HUES48 (cell line): ENCODE measurements around the gene MLC1.

Experiments
- H3K27ac ChIP-seq: one replicate; pipeline ENCODE4 v1.7.0; 2013; ENCODE audit warnings: low read depth, low read length, inconsistent platforms
- H3K27me3 ChIP-seq: 2 replicates; pipeline ENCODE4 v1.6.1; 2013; ENCODE audit warnings: mild to moderate bottlenecking, low read length; ENCODE audit not compliant: control insufficient read depth, insufficient read depth
- H3K36me3 ChIP-seq: 2 replicates; pipeline ENCODE4 v1.6.1; 2013; ENCODE audit warnings: low read length; ENCODE audit not compliant: control insufficient read depth, insufficient read depth
- H3K4me1 ChIP-seq: 2 replicates; pipeline ENCODE4 v1.6.1; 2013; ENCODE audit warnings: mild to moderate bottlenecking, low read length; ENCODE audit not compliant: control insufficient read depth, insufficient read depth
- H3K4me3 ChIP-seq: 2 replicates; pipeline ENCODE4 v1.5.1; 2013; ENCODE audit warnings: mild to moderate bottlenecking, low read depth, low read length
- H3K9ac ChIP-seq: 2 replicates; pipeline ENCODE4 v1.6.1; 2013; ENCODE audit warnings: mild to moderate bottlenecking, low read depth, low read length, moderate library complexity
- H3K9me3 ChIP-seq: 2 replicates; pipeline ENCODE4 v1.6.1; 2013; ENCODE audit warnings: low read length; ENCODE audit not compliant: control insufficient read depth, insufficient read depth

MLC1 gene

DNA sequence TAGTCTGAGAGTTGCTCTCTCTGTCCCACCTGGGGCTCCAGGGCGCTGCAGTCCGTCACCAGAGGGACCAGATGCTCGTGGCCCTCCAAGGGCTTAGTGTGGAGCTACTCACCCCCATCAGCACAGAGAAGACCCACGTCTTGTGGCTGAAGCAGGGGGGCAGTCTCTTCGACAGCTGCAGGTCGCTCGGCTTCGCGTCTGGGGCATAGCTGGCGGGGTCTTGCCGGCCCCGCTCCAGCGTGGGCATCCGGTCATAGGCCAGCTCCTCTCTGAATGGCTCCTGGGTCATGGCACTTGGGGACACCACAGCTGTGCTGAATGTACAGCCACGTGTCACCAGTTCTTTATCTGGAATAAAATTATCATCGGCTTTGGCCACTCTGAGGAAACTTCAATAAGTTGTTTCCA, 608 bp downstream of the MLC1 start:
- peaks cover 5% of the 10 kb centered on the region for H3K4me1 ChIP-seq
- no peak overlapping the region for H3K4me3 ChIP-seq
- H3K27me3 ChIP-seq, result no peaks in the 10 kb centered on the region
- H3K27ac ChIP-seq, result no peak overlapping the region
- H3K36me3 ChIP-seq, result no peaks in the 10 kb centered on the region
- no peaks in the 10 kb centered on the region for H3K9me3 ChIP-seq
- H3K9ac ChIP-seq, result no peak overlapping the region

GRCh38 chr22:50084080-50084477, 1.1 kb downstream of the MLC1 start:
- H3K4me1 ChIP-seq, result peaks cover 5% of the 10 kb centered on the region
- no peak overlapping the region for H3K9ac ChIP-seq
- no peaks in the 10 kb centered on the region for H3K36me3 ChIP-seq
- no peak overlapping the region for H3K27ac ChIP-seq
- H3K4me3 ChIP-seq, result no peak overlapping the region
- no peaks in the 10 kb centered on the region for H3K27me3 ChIP-seq
- H3K9me3 ChIP-seq, result no peaks in the 10 kb centered on the region

DNA sequence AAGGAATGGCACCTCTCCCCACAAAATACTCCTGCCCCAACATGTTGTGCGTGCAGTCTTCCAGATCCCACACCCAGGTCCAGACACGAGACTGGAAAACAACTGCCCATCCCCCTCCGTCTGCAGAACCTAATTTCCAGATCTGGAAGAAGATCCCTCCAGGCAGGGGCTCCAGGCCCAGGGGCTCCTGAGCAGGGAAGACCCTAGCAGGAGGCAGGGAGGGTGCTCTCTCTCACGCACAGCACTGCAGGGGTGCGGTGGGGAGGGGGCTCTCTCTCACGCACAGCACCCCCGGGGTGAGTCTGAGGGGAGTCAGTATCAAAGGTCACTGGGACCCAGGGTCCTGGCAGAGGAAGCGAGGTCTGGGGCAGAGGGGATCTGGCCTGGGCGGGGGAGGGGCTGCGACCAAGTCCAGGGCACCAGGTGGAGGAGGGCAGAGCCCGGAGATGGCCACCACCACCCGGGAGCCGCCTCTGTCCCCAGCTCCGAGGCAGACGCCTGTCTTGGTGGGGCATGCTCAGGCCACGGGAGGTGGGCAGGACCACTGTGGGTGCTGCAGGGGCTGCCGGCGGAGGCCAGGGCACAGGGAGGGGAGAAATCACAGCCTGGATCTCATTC, 1.7 kb downstream of the MLC1 start:
- H3K36me3 ChIP-seq, result no peaks in the 10 kb centered on the region
- no peak overlapping the region for H3K9ac ChIP-seq
- no peak overlapping the region for H3K4me3 ChIP-seq
- H3K27me3 ChIP-seq, result no peaks in the 10 kb centered on the region
- no peak overlapping the region for H3K27ac ChIP-seq
- peaks cover 5% of the 10 kb centered on the region for H3K4me1 ChIP-seq
- no peaks in the 10 kb centered on the region for H3K9me3 ChIP-seq

GRCh38 chr22:50082961-50083461, 2.2 kb downstream of the MLC1 start:
- H3K9ac ChIP-seq, result no peak overlapping the region
- H3K36me3 ChIP-seq, result no peaks in the 10 kb centered on the region
- H3K27me3 ChIP-seq, result no peaks in the 10 kb centered on the region
- no peak overlapping the region for H3K27ac ChIP-seq
- no peak overlapping the region for H3K4me3 ChIP-seq
- peaks cover 5% of the 10 kb centered on the region for H3K4me1 ChIP-seq
- H3K9me3 ChIP-seq, result no peaks in the 10 kb centered on the region

GRCh38 chr22:50082197-50082715, 3.0 kb downstream of the MLC1 start:
- Histone ChIP-seq H3K27ac (no peak overlapping the region), H3K4me1 (peaks cover 5% of the 10 kb centered on the region), H3K9me3 (no peaks in the 10 kb centered on the region), H3K9ac (no peak overlapping the region), H3K27me3 (no peaks in the 10 kb centered on the region), H3K36me3 (no peaks in the 10 kb centered on the region), H3K4me3 (no peak overlapping the region)

- H3K36me3 ChIP-seq, result no peaks in the 10 kb centered on the region
- H3K4me1 ChIP-seq, result peaks cover 5% of the 10 kb centered on the region
- no peak overlapping the region for H3K4me3 ChIP-seq
- H3K9ac ChIP-seq, result no peak overlapping the region
- no peaks in the 10 kb centered on the region for H3K27me3 ChIP-seq
- no peaks in the 10 kb centered on the region for H3K9me3 ChIP-seq
- no peak overlapping the region for H3K27ac ChIP-seq
These were observed 3.6 kb downstream of the MLC1 start for GRCh38 chr22:50081426-50082196.

DNA sequence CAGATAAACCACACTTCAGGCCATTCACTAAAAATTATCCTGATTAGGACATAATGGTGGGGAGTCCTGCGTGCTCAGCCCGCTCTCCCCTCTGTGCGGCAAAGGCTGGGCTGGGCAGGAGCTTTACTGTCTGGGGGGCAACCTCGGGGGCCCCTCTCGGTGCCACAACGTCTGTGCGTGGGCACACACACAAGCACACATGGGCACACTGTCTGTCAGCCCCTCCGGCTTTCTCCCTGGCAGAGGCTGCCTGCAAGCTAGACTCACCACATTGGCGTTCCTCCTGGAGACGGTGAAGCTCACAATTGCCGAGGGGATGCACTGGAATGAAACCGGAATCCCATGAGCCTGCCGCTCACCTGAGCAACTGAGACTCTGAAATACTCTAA, 5.2 kb downstream of the MLC1 start:
- H3K36me3 ChIP-seq, result no peaks in the 10 kb centered on the region
- no peaks in the 10 kb centered on the region for H3K27me3 ChIP-seq
- no peak overlapping the region for H3K4me3 ChIP-seq
- no peaks in the 10 kb centered on the region for H3K9me3 ChIP-seq
- no peak overlapping the region for H3K9ac ChIP-seq
- H3K4me1 ChIP-seq, result peaks cover 1% of the 10 kb centered on the region
- no peak overlapping the region for H3K27ac ChIP-seq

- H3K4me1 ChIP-seq, result no peaks in the 10 kb centered on the region
- no peaks in the 10 kb centered on the region for H3K9me3 ChIP-seq
- H3K27me3 ChIP-seq, result no peaks in the 10 kb centered on the region
- no peak overlapping the region for H3K27ac ChIP-seq
- H3K9ac ChIP-seq, result no peak overlapping the region
- H3K4me3 ChIP-seq, result no peak overlapping the region
- H3K36me3 ChIP-seq, result no peaks in the 10 kb centered on the region
These were observed 6.5 kb downstream of the MLC1 start for GRCh38 chr22:50078761-50079160.

DNA sequence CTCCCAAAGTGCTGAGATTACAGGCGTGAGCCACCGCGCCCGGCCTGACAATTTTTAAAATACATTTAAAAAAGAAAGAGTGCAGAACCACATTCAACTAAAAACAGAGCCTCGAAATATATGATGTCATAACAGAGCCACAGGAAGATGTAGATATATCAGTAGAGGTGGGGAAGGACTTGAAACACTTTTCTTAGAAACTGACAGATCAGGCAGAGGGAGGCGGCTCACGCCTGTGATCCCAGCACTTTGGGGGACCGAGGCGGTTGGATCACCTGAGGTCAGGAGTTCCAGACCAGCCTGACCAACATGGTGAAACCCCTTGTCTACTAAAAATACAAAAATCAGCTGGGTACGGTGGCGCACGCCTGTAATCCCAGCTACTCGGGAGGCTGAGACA, 7.0 kb downstream of the MLC1 start:
- H3K4me1 ChIP-seq, result no peaks in the 10 kb centered on the region
- no peak overlapping the region for H3K4me3 ChIP-seq
- H3K27ac ChIP-seq, result no peak overlapping the region
- H3K9me3 ChIP-seq, result no peaks in the 10 kb centered on the region
- no peaks in the 10 kb centered on the region for H3K36me3 ChIP-seq
- no peak overlapping the region for H3K9ac ChIP-seq
- no peaks in the 10 kb centered on the region for H3K27me3 ChIP-seq

DNA sequence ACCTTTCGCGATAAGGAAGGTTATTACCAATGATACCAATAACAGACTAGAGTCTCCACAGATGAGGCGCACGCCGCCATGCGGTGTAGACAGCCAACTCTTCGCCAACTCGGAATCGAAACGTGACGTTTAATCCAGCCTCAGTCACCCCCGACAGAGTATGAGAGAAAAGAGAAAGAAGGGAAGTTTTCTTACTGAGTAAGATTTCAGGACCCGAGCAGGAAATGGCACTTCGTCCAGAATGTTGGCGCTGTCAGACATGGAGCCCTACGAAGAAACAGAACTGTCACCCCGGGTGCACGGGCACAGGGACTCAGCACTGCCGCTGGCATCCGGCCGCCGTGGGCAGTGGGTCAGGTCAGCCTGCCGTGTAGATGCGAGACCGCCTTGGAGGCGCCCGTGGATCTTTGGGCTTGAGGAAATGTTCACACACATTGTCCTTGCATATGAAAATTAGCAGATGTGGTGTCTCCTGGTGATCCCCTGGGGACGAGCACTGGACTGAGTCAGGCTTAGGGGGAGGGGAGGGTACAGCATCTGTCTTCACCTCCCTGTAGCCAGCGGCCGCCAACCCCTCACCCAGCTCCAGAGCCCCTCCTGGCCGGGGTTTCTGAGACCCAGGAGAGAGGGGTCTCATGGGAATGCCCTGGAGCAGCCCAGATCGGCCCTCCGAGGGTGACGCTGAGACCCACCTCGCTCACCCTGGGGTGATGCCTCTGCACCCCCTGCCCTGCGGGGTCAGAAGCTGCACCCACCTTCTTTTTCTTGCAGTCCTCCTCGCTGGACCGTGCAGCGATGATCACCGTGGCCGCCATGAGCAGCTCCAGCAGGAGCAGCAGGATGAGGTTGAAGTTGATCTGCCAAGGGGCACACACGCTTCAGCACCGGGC, 8.3 kb downstream of the MLC1 start:
- Histone ChIP-seq H3K36me3 (no peaks in the 10 kb centered on the region), H3K9me3 (no peaks in the 10 kb centered on the region), H3K4me1 (no peaks in the 10 kb centered on the region), H3K4me3 (no peak overlapping the region), H3K9ac (no peak overlapping the region), H3K27ac (no peak overlapping the region), H3K27me3 (no peaks in the 10 kb centered on the region)
